Activated gamma-delta T cell (primary cell): Measurements from ENCODE around the gene CAV2.

Source experiments
- DNase-seq: peaks from one replicate; lab custom pipeline; 2025; lab: John Stamatoyannopoulos, UW

Gene CAV2

GRCh38 chr7:116546916-116547315 lies 47.4 kb downstream of the CAV2 start:
- no peak for DNase-seq

GRCh38 chr7:116547347-116547746 lies 47.8 kb downstream of the CAV2 start:
- no peak for DNase-seq

- DNase-seq: no peak
Observed at GRCh38 chr7:116548506-116548905, 49.0 kb downstream of the CAV2 start.

GRCh38 chr7:116549370-116549769 lies 49.8 kb downstream of the CAV2 start:
- DNase-seq: no peak

GRCh38 chr7:116551692-116552091 lies 52.2 kb downstream of the CAV2 start:
- DNase-seq: no peak

- no peak for DNase-seq
Observed at GRCh38 chr7:116552602-116553001, 53.1 kb downstream of the CAV2 start.

- DNase-seq: no peak
Observed at GRCh38 chr7:116553168-116553964, 53.8 kb downstream of the CAV2 start.

GRCh38 chr7:116554436-116554835 lies 54.9 kb downstream of the CAV2 start:
- no peak for DNase-seq

GRCh38 chr7:116554911-116555310 lies 55.4 kb downstream of the CAV2 start:
- DNase-seq: no peak

- no peak for DNase-seq
Observed at GRCh38 chr7:116557066-116557585, 57.6 kb downstream of the CAV2 start.

- DNase-seq: no peak
Observed at GRCh38 chr7:116557901-116558300, 58.4 kb downstream of the CAV2 start.
